GM10248 (cell line): Measurements from ENCODE around the gene KCNT1.

Source experiments
- CTCF ChIA-PET: fragments of 300-600 bp; sonication (Branson Sonifier 250); formaldehyde crosslinking; extraction: SDS; loops from one replicate; lab custom pipeline; 2021; ENCODE audit warnings: antibody characterized with exemption; lab: Yijun Ruan, JAX
- POLR2A ChIA-PET: fragments of 350-650 bp; sonication (Branson Sonifier 250); formaldehyde crosslinking; extraction: SDS; loops from one replicate; lab custom pipeline; 2020; ENCODE audit warnings: antibody characterized with exemption; lab: Yijun Ruan, JAX
- DNase-seq: peaks from one replicate; pipeline ENCODE4 v3.0.0; 2012; ENCODE audit errors: extremely low spot score
- TF ChIP-seq, protein P1 (sequence below): IDR thresholded peaks from 2 replicates; pipeline ENCODE4 v1.5.1; 2012; ENCODE audit warnings: mild to moderate bottlenecking, low read depth; ENCODE audit errors: extremely low read depth, missing control alignments, control extremely low read depth

KCNT1 gene

DNA sequence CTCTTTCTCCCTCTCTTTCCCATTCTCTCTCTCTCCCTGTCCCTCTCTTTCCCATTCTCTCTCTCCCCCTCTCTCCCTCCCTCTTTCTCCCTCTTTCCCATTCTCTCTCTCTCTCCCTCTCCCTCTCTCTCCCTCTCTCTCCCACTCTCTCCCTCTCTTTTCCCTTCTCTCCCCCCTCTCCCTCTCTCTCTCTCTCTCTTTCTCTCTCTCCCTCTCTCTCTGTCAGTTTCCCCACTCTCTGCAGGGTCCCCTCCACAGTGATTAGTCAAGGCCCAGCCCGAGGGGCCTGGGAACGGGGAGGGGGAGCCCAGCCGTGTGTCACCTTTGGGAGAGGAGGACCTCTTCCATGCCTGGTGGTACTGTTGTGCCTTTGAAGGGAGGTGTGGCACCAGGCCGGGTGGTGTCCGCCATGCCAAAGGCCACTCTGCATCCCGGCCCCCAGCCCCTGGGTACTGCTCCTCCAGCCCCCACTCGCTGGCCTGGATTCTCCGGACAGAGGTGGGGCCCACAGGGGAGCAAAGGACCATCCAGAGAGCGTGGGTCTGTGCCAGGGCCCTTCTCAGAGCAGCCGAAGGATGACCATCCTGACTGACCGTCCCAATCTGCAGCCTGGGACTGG, 25.4 kb downstream of the KCNT1 start:
- ChIA-PET CTCF (no interaction called here), POLR2A (no interaction called here)
- no peak for DNase-seq
- TF ChIP-seq, protein P1, sequence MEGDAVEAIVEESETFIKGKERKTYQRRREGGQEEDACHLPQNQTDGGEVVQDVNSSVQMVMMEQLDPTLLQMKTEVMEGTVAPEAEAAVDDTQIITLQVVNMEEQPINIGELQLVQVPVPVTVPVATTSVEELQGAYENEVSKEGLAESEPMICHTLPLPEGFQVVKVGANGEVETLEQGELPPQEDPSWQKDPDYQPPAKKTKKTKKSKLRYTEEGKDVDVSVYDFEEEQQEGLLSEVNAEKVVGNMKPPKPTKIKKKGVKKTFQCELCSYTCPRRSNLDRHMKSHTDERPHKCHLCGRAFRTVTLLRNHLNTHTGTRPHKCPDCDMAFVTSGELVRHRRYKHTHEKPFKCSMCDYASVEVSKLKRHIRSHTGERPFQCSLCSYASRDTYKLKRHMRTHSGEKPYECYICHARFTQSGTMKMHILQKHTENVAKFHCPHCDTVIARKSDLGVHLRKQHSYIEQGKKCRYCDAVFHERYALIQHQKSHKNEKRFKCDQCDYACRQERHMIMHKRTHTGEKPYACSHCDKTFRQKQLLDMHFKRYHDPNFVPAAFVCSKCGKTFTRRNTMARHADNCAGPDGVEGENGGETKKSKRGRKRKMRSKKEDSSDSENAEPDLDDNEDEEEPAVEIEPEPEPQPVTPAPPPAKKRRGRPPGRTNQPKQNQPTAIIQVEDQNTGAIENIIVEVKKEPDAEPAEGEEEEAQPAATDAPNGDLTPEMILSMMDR, result no peak

DNA sequence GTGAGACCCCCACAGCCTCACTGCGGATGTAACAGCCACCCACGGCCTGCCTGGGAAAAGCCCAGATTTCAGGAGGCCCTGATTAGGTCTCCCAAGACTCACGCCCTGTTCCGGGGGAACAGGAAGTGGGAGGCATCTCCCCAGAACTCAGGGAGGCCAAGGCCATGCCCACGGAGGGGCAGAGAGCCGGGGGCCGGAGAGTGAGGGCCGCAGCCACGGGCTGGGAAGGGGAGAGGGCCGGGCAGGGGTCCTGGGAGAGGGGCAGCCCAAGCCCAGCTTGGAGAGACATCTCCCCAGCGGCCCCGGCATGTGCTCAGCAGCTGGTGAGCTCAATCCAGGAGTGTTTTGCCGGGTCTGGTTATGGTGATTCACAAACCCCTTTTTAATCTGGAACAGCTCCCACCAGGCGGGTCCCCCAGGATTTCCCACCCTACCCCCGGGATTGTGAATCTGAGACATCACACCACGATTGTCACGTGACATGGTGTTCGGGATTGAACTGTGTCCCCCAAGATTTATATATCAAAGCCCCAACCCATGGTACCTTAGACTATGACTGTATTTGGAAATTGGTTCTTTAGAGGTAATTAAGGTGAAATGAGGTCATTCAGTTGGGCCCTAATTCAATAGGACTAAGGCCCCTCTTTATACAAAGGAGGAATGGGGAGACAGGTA, 26.6 kb downstream of the KCNT1 start:
- ChIA-PET CTCF (no interaction called here), POLR2A (no interaction called here)
- TF ChIP-seq, protein P1, result no peak
- DNase-seq, result no peak

DNA sequence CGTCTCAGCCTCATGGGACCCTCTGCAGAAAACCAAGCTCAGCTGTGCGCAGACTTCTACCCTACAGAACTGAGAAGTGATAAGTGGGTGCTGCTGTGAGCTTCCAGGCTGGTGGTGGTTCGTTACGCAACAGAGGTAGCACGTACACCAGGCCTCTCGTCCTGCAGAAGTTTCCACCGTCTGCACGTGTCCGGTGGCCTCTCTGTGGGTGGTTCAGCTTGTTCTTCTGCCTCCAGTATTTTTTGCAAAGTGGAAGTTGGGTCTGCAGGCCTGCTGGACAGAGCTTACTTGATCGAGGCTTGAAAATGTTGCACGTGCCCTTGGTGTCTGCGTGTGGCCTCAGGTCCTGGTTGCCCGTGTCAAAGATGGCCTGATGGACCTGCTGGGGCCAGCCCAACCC, 27.5 kb downstream of the KCNT1 start:
- POLR2A ChIA-PET, result no interaction called here
- CTCF ChIA-PET, result no interaction called here
- no peak for DNase-seq
- TF ChIP-seq, protein P1, result no peak

DNA sequence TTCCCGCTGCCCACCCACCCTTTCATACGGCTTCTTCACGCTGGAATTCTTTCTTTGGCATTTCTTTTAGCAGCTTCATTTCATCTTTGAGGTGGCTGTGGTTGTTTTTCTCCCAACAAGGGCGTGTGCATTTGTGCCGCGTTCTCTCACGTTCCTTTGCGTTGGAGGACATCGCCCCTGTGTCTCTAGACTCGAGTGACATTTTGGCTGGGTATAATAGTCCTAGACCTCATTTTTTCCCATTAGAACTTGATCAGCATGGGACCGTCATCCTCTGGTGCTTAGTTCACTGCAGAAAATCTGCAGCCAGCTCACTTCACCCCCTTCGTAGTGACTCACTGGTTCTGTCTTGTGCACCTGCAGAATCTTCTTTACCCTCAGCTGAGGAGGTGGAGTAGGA, 29.5 kb downstream of the KCNT1 start:
- ChIA-PET POLR2A (no interaction called here), CTCF (no interaction called here)
- no peak for DNase-seq
- TF ChIP-seq, protein P1, result no peak

DNA sequence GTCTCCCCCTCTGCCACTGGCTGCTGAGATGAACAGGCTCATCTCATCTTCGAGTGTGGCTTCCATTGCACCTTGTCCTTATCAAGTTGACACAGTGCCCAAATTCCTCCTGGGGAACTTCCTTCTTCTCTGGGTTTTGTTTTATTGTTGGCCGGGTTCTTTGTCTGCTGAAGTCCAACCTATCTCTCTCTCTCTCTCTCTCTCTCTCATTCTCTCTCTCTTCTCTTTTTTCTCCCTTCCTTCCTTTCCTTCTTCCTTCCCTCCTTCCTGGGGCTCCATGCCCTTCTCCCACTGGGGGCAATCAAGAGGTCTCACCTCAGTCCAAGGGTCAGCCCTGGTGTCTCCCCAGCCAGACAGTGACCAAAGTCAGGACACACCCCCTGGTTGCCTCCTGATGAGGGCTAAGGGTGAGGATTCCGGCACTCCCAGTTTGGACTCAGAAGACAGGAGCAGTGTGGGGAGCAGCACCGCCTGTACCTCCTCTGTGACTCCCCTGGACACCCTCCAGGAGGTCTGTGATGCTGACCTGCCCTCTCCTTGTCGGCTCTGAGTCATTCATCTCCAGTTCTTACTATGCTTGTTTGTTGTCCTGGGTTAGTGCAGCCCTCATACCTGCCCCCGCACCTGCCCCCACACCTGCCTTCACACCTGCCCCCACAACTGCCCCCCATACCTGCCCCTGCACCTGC, 30.7 kb downstream of the KCNT1 start:
- TF ChIP-seq, protein P1, result no peak
- ChIA-PET POLR2A (no interaction called here), CTCF (no interaction called here)
- no peak for DNase-seq

DNA sequence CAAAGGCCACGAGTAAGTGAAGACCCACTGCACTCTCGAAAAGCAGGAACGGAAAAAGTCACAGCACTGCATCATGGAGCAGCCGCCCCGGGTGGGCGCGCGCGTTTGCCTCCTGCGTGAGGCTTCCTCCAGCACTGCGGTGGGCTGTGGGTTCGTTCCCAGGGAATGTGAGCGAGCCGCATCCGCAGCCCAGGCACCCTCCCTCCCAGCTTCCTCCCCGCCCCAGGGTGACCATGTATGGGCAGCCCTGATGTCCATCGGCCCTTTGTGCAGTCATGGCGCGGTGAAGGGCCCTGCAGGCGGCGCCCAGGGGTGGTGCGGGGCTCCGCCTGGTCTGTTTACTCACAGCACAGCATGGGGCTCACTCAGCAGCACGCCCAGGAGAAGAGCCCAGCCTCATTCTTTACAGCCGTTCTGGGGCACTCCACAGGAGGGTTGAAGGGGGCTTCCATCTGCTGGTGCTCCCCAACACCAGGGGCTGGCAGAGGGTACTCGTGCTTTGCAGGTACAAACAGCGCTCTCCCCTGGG, 32.7 kb downstream of the KCNT1 start:
- no peak for DNase-seq
- TF ChIP-seq, protein P1, result no peak
- ChIA-PET POLR2A (no interaction called here), CTCF (no interaction called here)
